Measurements from ENCODE around the gene RAET1L. TPM values are rescaled to one million over a fixed set of nuclear protein-coding genes. Genes with fewer than 3 reads are reported as not detected.
A peak's percentile ranks its signal among the peaks of the same experiment; 100 is the strongest.

The RAET1L gene
- total and polyA plus RNA-seq, 2 donors (not counting 3 experiments of a cell fraction or from before 2014, with no cell fraction given), result not detected

GRCh38 chr6:150001295-150002008 lies 23.9 kb downstream of the RAET1L start:
- peaks cover 2% of the 10 kb centered on the region for H3K4me1 ChIP-seq (ENCODE audit: control insufficient read depth, extremely low read depth, insufficient read depth, low read length)
- BruUV-seq (replicated peaks), result no TSS peak
- no peak overlapping the region for H3K27ac ChIP-seq (ENCODE audit: insufficient read depth, low read depth, low read length)
- CTCF ChIA-PET, result no interaction called here
- no peak for TF ChIP-seq FOS (IDR thresholded peaks at IDR 0.05; ENCODE audit: borderline replicate concordance, insufficient read depth, low read length)
- TF ChIP-seq POLR2A (IDR thresholded peaks at IDR 0.05; ENCODE audit: low read depth, low read length), result no peak
- H4K20me1 ChIP-seq (replicated peaks; ENCODE audit: control insufficient read depth, extremely low read depth, insufficient read depth, low read length), result no peaks in the 10 kb centered on the region
- no peaks in the 10 kb centered on the region for H3K79me2 ChIP-seq (ENCODE audit: control insufficient read depth, insufficient read depth, low read length)
- no peak overlapping the region for H3K9ac ChIP-seq (replicated peaks; ENCODE audit: extremely low read depth, insufficient read depth, low read length)
- DNase-seq (ENCODE audit: low read depth, low spot score) (no peak), FAIRE-seq (peak; percentile 48)
- H3K4me2 ChIP-seq (ENCODE audit: insufficient read depth, low read length), result no peak overlapping the region
- dilution Hi-C loops (cut with MboI; ENCODE audit: extremely low pct_ligation_motif_present, low sequenced_read_pairs) (no loop called here), intact Hi-C loops (cut with micrococcal nuclease) (no loop called here)
- peaks cover 1 to 11% of the 10 kb centered on the region in 2 experiments for H3K27me3 ChIP-seq (ENCODE audit: control insufficient read depth in 2 of 2, insufficient read depth in 2 of 2, low read length in 2 of 2)
- H3K9me1 ChIP-seq (replicated peaks; ENCODE audit: control insufficient read depth, extremely low read depth, insufficient read depth, low read length), result no peaks in the 10 kb centered on the region
- H2AFZ ChIP-seq (ENCODE audit: low read depth, low read length), result no peak overlapping the region
- no peaks in the 10 kb centered on the region for H3K36me3 ChIP-seq (ENCODE audit: control insufficient read depth in 2 of 2, extremely low read depth in 1 of 2, insufficient read depth in 2 of 2, low read length in 2 of 2)
- POLR2A ChIA-PET, result no interaction called here
- H3K4me3 ChIP-seq (replicated peaks in 1 of 3; ENCODE audit: insufficient read depth in 1 of 3, low read depth in 1 of 3, low read length in 3 of 3), result no peak overlapping the region
- H3K9me3 ChIP-seq (replicated peaks; ENCODE audit: control insufficient read depth, insufficient read depth, low read length), result no peaks in the 10 kb centered on the region

- no peak for FAIRE-seq
- no peaks in the 10 kb centered on the region for H3K9me3 ChIP-seq (replicated peaks; ENCODE audit: control insufficient read depth, insufficient read depth, low read length)
- H3K79me2 ChIP-seq (ENCODE audit: control insufficient read depth, insufficient read depth, low read length), result no peaks in the 10 kb centered on the region
- ChIA-PET CTCF (interaction anchor here (0.9 kb wide), 1 partner anchor 17 kb away, joined by 3 read pairs; no protein-coding TSS in a partner anchor), POLR2A (no interaction called here)
- H3K27me3 ChIP-seq (ENCODE audit: control insufficient read depth in 2 of 2, insufficient read depth in 2 of 2, low read length in 2 of 2), result peaks cover 5 to 18% of the 10 kb centered on the region in 2 experiments
- H3K36me3 ChIP-seq (ENCODE audit: control insufficient read depth in 2 of 2, extremely low read depth in 1 of 2, insufficient read depth in 2 of 2, low read length in 2 of 2), result no peaks in the 10 kb centered on the region
- BruUV-seq (replicated peaks), result no TSS peak
- no peak overlapping the region for H3K4me3 ChIP-seq (replicated peaks in 1 of 3; ENCODE audit: insufficient read depth in 1 of 3, low read depth in 1 of 3, low read length in 3 of 3)
- H3K9me1 ChIP-seq (replicated peaks; ENCODE audit: control insufficient read depth, extremely low read depth, insufficient read depth, low read length), result no peaks in the 10 kb centered on the region
- no peak for DNase-seq (ENCODE audit: low read depth, low spot score)
- intact Hi-C loops (cut with micrococcal nuclease), result no loop called here
- H2AFZ ChIP-seq (ENCODE audit: low read depth, low read length), result no peak overlapping the region
- peaks cover 2% of the 10 kb centered on the region for H3K4me1 ChIP-seq (ENCODE audit: control insufficient read depth, extremely low read depth, insufficient read depth, low read length)
- H3K4me2 ChIP-seq (ENCODE audit: insufficient read depth, low read length), result no peak overlapping the region
- no peak overlapping the region for H3K9ac ChIP-seq (replicated peaks; ENCODE audit: extremely low read depth, insufficient read depth, low read length)
- H3K27ac ChIP-seq (ENCODE audit: insufficient read depth, low read depth, low read length), result no peak overlapping the region
- no peaks in the 10 kb centered on the region for H4K20me1 ChIP-seq (replicated peaks; ENCODE audit: control insufficient read depth, extremely low read depth, insufficient read depth, low read length)
- TF ChIP-seq FOS (IDR thresholded peaks at IDR 0.05; ENCODE audit: borderline replicate concordance, insufficient read depth, low read length) (no peak), MYC (IDR thresholded peaks at IDR 0.05; ENCODE audit: low read depth, low read length) (no peak), EZH2 (IDR thresholded peaks at IDR 0.05; ENCODE audit: borderline replicate concordance, low read depth, low read length, severe bottlenecking) (no peak), JUN (IDR thresholded peaks at IDR 0.05; ENCODE audit: borderline replicate concordance, insufficient read depth, insufficient read length, low read depth) (no peak), POLR2A (IDR thresholded peaks at IDR 0.05; ENCODE audit: low read depth, low read length) (no peak), POLR2AphosphoS5 (IDR thresholded peaks at IDR 0.05; ENCODE audit: insufficient read depth, low read depth, low read length) (no peak), CTCF (IDR thresholded peaks at IDR 0.05; ENCODE audit: extremely low read depth in 1 of 2, insufficient read depth in 1 of 2, low read depth in 1 of 2, low read length in 2 of 2) (no peak), MAX (IDR thresholded peaks at IDR 0.05; ENCODE audit: insufficient read depth, insufficient read length) (no peak), GATA2 (IDR thresholded peaks at IDR 0.05; ENCODE audit: insufficient read depth, insufficient read length, low read depth, low read length) (no peak)
- dilution Hi-C loops (cut with MboI; ENCODE audit: extremely low pct_ligation_motif_present, low sequenced_read_pairs), result no loop called here
Measured at GRCh38 chr6:149999636-150000035, 25.7 kb downstream of the RAET1L start.
